Activated CD4-positive, alpha-beta T cell treated with anti-CD3 and anti-CD28 coated beads, Interleukin-2, amount 50 U/mL, for 16 hours (primary cell): ENCODE measurements around the gene PAMR1.
A peak's percentile ranks its signal among the peaks of the same experiment; 100 is the strongest.

Experiments used
- DNase-seq: peaks from one replicate; pipeline ENCODE4 v3.0.0-alpha.2; 2020

The PAMR1 gene

GRCh38 chr11:35393098-35393497, 132.3 kb downstream of the PAMR1 start:
- no peak for DNase-seq

GRCh38 chr11:35391922-35392688, 133.3 kb downstream of the PAMR1 start:
- DNase-seq: peak; percentile 80

GRCh38 chr11:35390737-35391682, 134.4 kb downstream of the PAMR1 start:
- peak; percentile 75 for DNase-seq

GRCh38 chr11:35389897-35390465, 135.4 kb downstream of the PAMR1 start:
- peak; percentile 32 for DNase-seq

- DNase-seq: no peak
These were observed 136.3 kb downstream of the PAMR1 start for GRCh38 chr11:35389112-35389511.

GRCh38 chr11:35388061-35388460, 137.4 kb downstream of the PAMR1 start:
- no peak for DNase-seq

GRCh38 chr11:35387111-35387982, 138.1 kb downstream of the PAMR1 start:
- no peak for DNase-seq

- no peak for DNase-seq
These were observed 141.5 kb downstream of the PAMR1 start for GRCh38 chr11:35383953-35384352.
